Heart right ventricle (tissue), 16 donors: ENCODE data around the gene PPP1R1C. TPM values are rescaled to one million over a fixed set of nuclear protein-coding genes. Genes with fewer than 3 reads are reported as not detected.
A peak's percentile ranks its signal among the peaks of the same experiment; 100 is the strongest.
"Not testable (repeated sequence)": the region's sequence is repeated elsewhere in the genome, so short reads cannot be mapped to it uniquely, and the experiment has no call there.

Experiments
- ATAC-seq, 8 donors: fragments of 200-7000 bp; cut with Tn5 transposase; one replicate each; pipeline ENCODE4 v1.9.1; 2020; ENCODE audit warnings: mild to moderate bottlenecking in 8 of 8, moderate library complexity in 8 of 8, moderate number of reproducible peaks in 1 of 8
- DNase-seq, 2 donors: peaks; one replicate each; pipeline ENCODE4 v3.0.0-alpha.2; 2020
- H3K27ac ChIP-seq, 10 donors: fragments of 200-600 bp; sonication (generic) in 2 of 10; one replicate each; pipeline versions ENCODE4 v1.5.0 to v1.8.0; 2020 to 2022; ENCODE audit warnings: mild to moderate bottlenecking in 3 of 10
- H3K27me3 ChIP-seq, 7 donors: fragments of 200-600 bp; one replicate each; pipeline ENCODE4 v1.8.0; 2021 to 2022; ENCODE audit warnings: mild to moderate bottlenecking in 2 of 7
- H3K36me3 ChIP-seq, 9 donors: fragments of 200-600 bp; sonication (generic) in 1 of 9; one replicate each; pipeline versions ENCODE4 v1.5.0 to v1.8.0; 2020 to 2022; ENCODE audit warnings: mild to moderate bottlenecking in 2 of 9
- H3K4me1 ChIP-seq, 9 donors: fragments of 200-600 bp; sonication (generic) in 1 of 9; one replicate each; pipeline versions ENCODE4 v1.5.0 to v1.8.0; 2020 to 2022; ENCODE audit warnings: mild to moderate bottlenecking in 4 of 9
- H3K4me3 ChIP-seq, 10 donors: fragments of 200-600 bp; sonication (generic) in 2 of 10; one replicate each; pipeline versions ENCODE4 v1.5.0 to v1.8.0; 2020 to 2022; ENCODE audit warnings: mild to moderate bottlenecking in 7 of 10, moderate library complexity in 2 of 10
- H3K9me3 ChIP-seq, 11 donors: fragments of 200-600 bp in 10 of 11; sonication (generic) in 2 of 11; one replicate each; pipeline versions ENCODE4 v1.5.0 to v1.8.0; 2013 to 2022; ENCODE audit warnings: mild to moderate bottlenecking in 2 of 11, control low read depth in 1 of 11, moderate library complexity in 1 of 11
- CTCF ChIP-seq, 9 donors: fragments of 200-600 bp; sonication (generic) in 2 of 9; IDR thresholded peaks; one replicate each; pipeline versions ENCODE4 v1.5.0 to v1.8.0; 2021 to 2022; ENCODE audit warnings: antibody characterized with exemption in 9 of 9, mild to moderate bottlenecking in 5 of 9, moderate library complexity in 1 of 9
- WGBS, 2 donors: extraction: QIAGEN DNeasy Blood & Tissue Kit; methylation state at CpG; one replicate each; pipeline ENCODE4 v1.1.7; 2013; ENCODE audit warnings: inconsistent platforms in 1 of 2; 5-methylcytosine and 5-hydroxymethylcytosine counted together
- intact Hi-C, 10 donors: fragments of 100-400 bp; cut with DNase I; formaldehyde crosslinking; loops; one replicate each; pipeline versions ENCODE4 v1.11.1 to v1.14.2; 2022
- polyA plus RNA-seq, 2 donors: library from polyadenylated mRNA; stranded (reverse); fragments of 200-250 nt; gene quantifications; one replicate each; pipeline ENCODE4 v1.2.3, GENCODE V29; 2013
- total RNA-seq, 10 donors: library from RNA; stranded (reverse); fragmentation: NEBNext Ultra II Directional in 3 of 10; extraction: Animal tissue kit (Norgen Biotek cat#: 25700) in 3 of 10; gene quantifications; one replicate each; pipeline versions ENCODE4 v1.2.1 to v1.2.4, GENCODE V29; 2021 to 2023
- donor health status: Arrhythmogenic right ventricular cardiomyopathy.
- donor health status: ischemic (EF 13 %, LVEDD 7.1; RV severe dilation, severe dysfunction).
- donor health status: healthy with polysubstance abuse.
- donor health status: DM: no; HTN: yes; CAD: no.
- donor health status: DM: no; HTN: no; CAD: no.
- donor health status: ischemic (EF 25% LVEDD 6.9; RV normal size, moderate dysfunction).
- donor health status: ischemic (EF 25% LVEDD 5.7; RV mildly dilated, moderate dysfunction).
- donor health status: healthy.
- donor health status: DM: yes; HTN: yes; CAD: no.
- donor health status: Ischemic cardiomyopathy.
- donor health status: ischemic (EF 35%, LVEDD 5.7; RV mildly dilated, moderate dysfunction).
- donor health status: nonischemic (EF 11% LVEDD 7.7; RV severe dilation, severe dysfunction).
- donor health status: DM: yes; HTN: yes; CAD: no.
- donor health status: PGD.
- donor health status: ischemic (EF 29% LVEDD 5.4; RV normal size, mild dysfunction).
- donor health status: nonischemic (EF 23%, LVEDD 6.1; RV moderate dilation, normal function).

Gene PPP1R1C
- total and polyA plus RNA-seq, 12 donors = 4.9 to 45.5 (median 31.0) TPM

GRCh38 chr2:182018218-182018617 is 32.6 kb downstream of the PPP1R1C start:
- no peak for TF ChIP-seq CTCF (IDR thresholded peaks at IDR 0.05)
- intact Hi-C loops = no loop called here
- no peak for DNase-seq

GRCh38 chr2:182019731-182020130 is 34.1 kb downstream of the PPP1R1C start:
- intact Hi-C loops = no loop called here
- H3K27me3 ChIP-seq = no peaks in the 10 kb centered on the region
- no peak overlapping the region for H3K4me3 ChIP-seq
- H3K27ac ChIP-seq = no peak overlapping the region
- DNase-seq (no peak), ATAC-seq (no peak)
- no peak for TF ChIP-seq CTCF (IDR thresholded peaks at IDR 0.05)
- WGBS, 2 donors = 30 to 41% methylated on average over 2 of the region's 2 CpGs
- peaks cover 0 to 9% (median 0%) of the 10 kb centered on the region in 9 donors for H3K4me1 ChIP-seq
- H3K36me3 ChIP-seq = no peaks in the 10 kb centered on the region
- peaks cover 0 to 26% (median 10%) of the 10 kb centered on the region in 11 donors for H3K9me3 ChIP-seq

More at GRCh38 chr2:182018218-182018617, 32.6 kb downstream of the PPP1R1C start:
- Histone ChIP-seq H3K27me3 (no peaks in the 10 kb centered on the region), H3K4me3 (no peak overlapping the region), H3K27ac (no peak overlapping the region), H3K9me3 (peaks cover 0 to 25% (median 7%) of the 10 kb centered on the region in 11 donors), H3K36me3 (no peaks in the 10 kb centered on the region), H3K4me1 (peaks cover 0 to 9% (median 0%) of the 10 kb centered on the region in 9 donors)
- WGBS, 2 donors = 79 to 88% methylated on average over 1 of the region's 1 CpG
- ATAC-seq = no peak

GRCh38 chr2:182020286-182021070 is 34.8 kb downstream of the PPP1R1C start:
- H3K4me1 ChIP-seq = peaks cover 0 to 9% (median 0%) of the 10 kb centered on the region in 9 donors
- H3K4me3 ChIP-seq = no peak overlapping the region
- DNase-seq (no peak), ATAC-seq (no peak)
- peaks cover 0 to 28% (median 10%) of the 10 kb centered on the region in 11 donors for H3K9me3 ChIP-seq
- 48 to 58% methylated on average over 4 of the region's 4 CpGs for WGBS, 2 donors
- no peaks in the 10 kb centered on the region for H3K36me3 ChIP-seq
- no peak for TF ChIP-seq CTCF (IDR thresholded peaks at IDR 0.05)
- H3K27me3 ChIP-seq = no peaks in the 10 kb centered on the region
- H3K27ac ChIP-seq = no peak overlapping the region
- intact Hi-C loops = no loop called here

GRCh38 chr2:182023235-182023634 is 37.6 kb downstream of the PPP1R1C start:
- no peak overlapping the region for H3K4me3 ChIP-seq
- ATAC-seq = no peak
- peaks cover 0 to 8% (median 0%) of the 10 kb centered on the region in 9 donors for H3K4me1 ChIP-seq
- H3K27me3 ChIP-seq = no peaks in the 10 kb centered on the region
- no peaks in the 10 kb centered on the region for H3K36me3 ChIP-seq
- DNase-seq = no peak
- TF ChIP-seq CTCF (IDR thresholded peaks at IDR 0.05) = no peak
- H3K9me3 ChIP-seq = peaks cover 0 to 28% (median 10%) of the 10 kb centered on the region in 11 donors
- no peak overlapping the region for H3K27ac ChIP-seq
- intact Hi-C loops = no loop called here

- DNase-seq, H3K36me3 ChIP-seq, intact Hi-C loops, H3K27ac ChIP-seq, ATAC-seq, H3K27me3 ChIP-seq, H3K4me1 ChIP-seq, H3K9me3 ChIP-seq: not testable (repeated sequence)
- 69 to 80% methylated on average over 19 to 20 of the region's 21 CpGs for WGBS, 2 donors
- peak overlapping the region in 5 of 10 donors; percentile 17 to 33 (median 25) for H3K4me3 ChIP-seq
Observed at GRCh38 chr2:182030875-182031274, 45.2 kb downstream of the PPP1R1C start.
